Lung microvascular endothelial cell (primary cell): Measurements from ENCODE around the gene NCL. TPM values are rescaled to one million over a fixed set of nuclear protein-coding genes. Genes with fewer than 3 reads are reported as not detected.
A peak's percentile ranks its signal among the peaks of the same experiment; 100 is the strongest.
"Not testable (repeated sequence)": the region's sequence is repeated elsewhere in the genome, so short reads cannot be mapped to it uniquely, and the experiment has no call there.

ENCODE experiments used
- DNase-seq, 2 donors: peaks; one replicate each; pipeline versions ENCODE4 v3.0.0 to v3.0.0-alpha.2; 2010; ENCODE audit warnings: low read depth in 2 of 2
- total RNA-seq: library from RNA; depleted of rRNA; stranded (reverse); fragments of >200 nt; gene quantifications from 2 replicates; pipeline ENCODE4 v1.2.1, GENCODE V29; 2014

The NCL gene
- total RNA-seq, 1 donor from 2014 or later = 65.1 TPM

GRCh38 chr2:231430437-231430836, 33.8 kb downstream of the NCL start:
- DNase-seq = not testable (repeated sequence)

- no peak for DNase-seq
Measured at GRCh38 chr2:231429901-231430300, 34.4 kb downstream of the NCL start.

GRCh38 chr2:231429152-231429551, 35.1 kb downstream of the NCL start:
- DNase-seq = no peak

- no peak for DNase-seq
Measured at GRCh38 chr2:231427116-231427515, 37.2 kb downstream of the NCL start.

- DNase-seq = no peak
Measured at GRCh38 chr2:231425811-231426703, 38.2 kb downstream of the NCL start.

GRCh38 chr2:231425291-231425810, 38.9 kb downstream of the NCL start:
- no peak for DNase-seq

GRCh38 chr2:231423176-231423575, 41.1 kb downstream of the NCL start:
- DNase-seq = no peak

GRCh38 chr2:231422056-231422455, 42.2 kb downstream of the NCL start:
- no peak for DNase-seq

- DNase-seq = no peak
Measured at GRCh38 chr2:231421051-231421580, 43.2 kb downstream of the NCL start.

GRCh38 chr2:231418820-231419640, 45.3 kb downstream of the NCL start:
- DNase-seq = no peak

- DNase-seq = peak in 1 of 2 donors; percentile 22
Measured at GRCh38 chr2:231415029-231415428, 49.3 kb downstream of the NCL start.

GRCh38 chr2:231413921-231414476, 50.3 kb downstream of the NCL start:
- DNase-seq = no peak

GRCh38 chr2:231413456-231413855, 50.8 kb downstream of the NCL start:
- no peak for DNase-seq

GRCh38 chr2:231412618-231412963, 51.7 kb downstream of the NCL start:
- DNase-seq = no peak

GRCh38 chr2:231411831-231412617, 52.3 kb downstream of the NCL start:
- peak; percentile 79 to 85 for DNase-seq

- DNase-seq = no peak
Measured at GRCh38 chr2:231411237-231411636, 53.0 kb downstream of the NCL start.

GRCh38 chr2:231410293-231411004, 53.8 kb downstream of the NCL start:
- DNase-seq = no peak

- no peak for DNase-seq
Measured at GRCh38 chr2:231409776-231410175, 54.5 kb downstream of the NCL start.

- not testable (repeated sequence) for DNase-seq
Measured at GRCh38 chr2:231408304-231408703, 56.0 kb downstream of the NCL start.

GRCh38 chr2:231407686-231408085, 56.6 kb downstream of the NCL start:
- DNase-seq = not testable (repeated sequence)
